K562 (cell line): ENCODE measurements around the gene CHEK2. TPM values are rescaled to one million over a fixed set of nuclear protein-coding genes. Genes with fewer than 3 reads are reported as not detected.

Experiments
- ATAC-seq: fragments of 200-7000 bp; cut with Tn5 transposase; 3 replicates; pipeline ENCODE4 v1.9.1; 2020; ENCODE audit warnings: moderate library complexity
- BruUV-seq: library from RNA; stranded (reverse); fragments of 400-500 nt; replicated peaks from 2 replicates; lab custom pipeline; 2021; lab: Mats Ljungman, UMichigan
- CTCF ChIA-PET: fragments of 300-600 bp; formaldehyde crosslinking; extraction: SDS; loops from one replicate; lab custom pipeline; 2021; ENCODE audit warnings: low intra/inter-chr PET ratio; lab: Yijun Ruan, JAX
- POLR2A ChIA-PET: fragments of 300-600, 350-650 bp; sonication (Branson Sonifier 250); formaldehyde crosslinking; extraction: SDS; loops from one replicate; lab custom pipeline; 2021; ENCODE audit warnings: antibody characterized with exemption, inconsistent platforms; lab: Yijun Ruan, JAX
- DNase-seq, 4 experiments: peaks; one replicate each; pipeline versions ENCODE4 v3.0.0 to v3.0.0-alpha.2; 2011 to 2018; ENCODE audit warnings: low spot score in 3 of 4, mixed read lengths in 3 of 4; ENCODE audit errors: extremely low read depth in 1 of 4
- FAIRE-seq: peaks from 2 replicates; lab custom pipeline; 2011; peaks lifted over from hg19 to GRCh38; lab: Jason Lieb, UNC
- H2AFZ ChIP-seq: 2 replicates; pipeline ENCODE4 v1.6.0; 2011; ENCODE audit warnings: low read depth, low read length, control low read depth, inconsistent platforms
- H3K27ac ChIP-seq: fragments of 200-600 bp; 3 replicates; pipeline ENCODE4 v1.8.0; 2011; ENCODE audit warnings: low read depth, mild to moderate bottlenecking, control low read depth, inconsistent platforms, low read length, moderate library complexity, mixed read lengths; ENCODE audit errors: extremely low read depth
- H3K27me3 ChIP-seq, 2 experiments: fragments of 300-600 bp in 1 of 2; 2 replicates in 1 of 2; 3 replicates in 1 of 2; pipeline versions ENCODE4 v1.6.0 to v1.8.0; 2011; ENCODE audit warnings: inconsistent platforms in 2 of 2, low read length in 2 of 2, mild to moderate bottlenecking in 1 of 2, mixed read lengths in 1 of 2, moderate library complexity in 1 of 2; ENCODE audit not compliant: control insufficient read depth in 2 of 2, insufficient read depth in 2 of 2
- H3K36me3 ChIP-seq: fragments of 300-600 bp; 3 replicates; pipeline ENCODE4 v1.8.0; 2011; ENCODE audit warnings: mild to moderate bottlenecking, low read length, inconsistent platforms; ENCODE audit not compliant: control insufficient read depth, insufficient read depth
- H3K4me1 ChIP-seq, 2 experiments: fragments of 200-600 bp in 1 of 2; replicated peaks in 1 of 2; 2 replicates in 1 of 2; 3 replicates in 1 of 2; pipeline versions ENCODE4 v1.5.1 to v1.8.0; 2011; ENCODE audit warnings: inconsistent platforms in 2 of 2, low read length in 2 of 2, mild to moderate bottlenecking in 1 of 2, mixed read lengths in 1 of 2, moderate library complexity in 1 of 2; ENCODE audit not compliant: control insufficient read depth in 2 of 2, insufficient read depth in 2 of 2
- H3K4me2 ChIP-seq: 2 replicates; pipeline ENCODE4 v1.6.1; 2011; ENCODE audit warnings: low read length, control low read depth, inconsistent platforms, mixed read lengths; ENCODE audit not compliant: insufficient read depth
- H3K4me3 ChIP-seq: fragments of 200-600 bp; sonication (generic), shearing (Covaris generic); 2 replicates; pipeline ENCODE4 v1.5.1; 2016; ENCODE audit warnings: control low read depth, inconsistent platforms
- H3K79me2 ChIP-seq: fragments of 200-600 bp; 3 replicates; pipeline ENCODE4 v1.8.0; 2011; ENCODE audit warnings: low read length, inconsistent platforms; ENCODE audit not compliant: control insufficient read depth, insufficient read depth
- H3K9ac ChIP-seq, 2 experiments: 2 replicates each; pipeline versions ENCODE4 v1.6.0 to v1.6.1; 2011; ENCODE audit warnings: low read depth in 2 of 2, low read length in 2 of 2, control low read depth in 1 of 2, inconsistent platforms in 1 of 2, mild to moderate bottlenecking in 1 of 2, mixed read lengths in 1 of 2; ENCODE audit not compliant: insufficient read depth in 1 of 2
- H3K9me1 ChIP-seq: one replicate; pipeline ENCODE4 v1.6.0; 2011; ENCODE audit warnings: inconsistent platforms, mild to moderate bottlenecking, low read length, moderate library complexity; ENCODE audit not compliant: control insufficient read depth, insufficient read depth
- H3K9me3 ChIP-seq: replicated peaks from 2 replicates; pipeline ENCODE4 v1.5.1; 2011; ENCODE audit warnings: low read depth, low read length, inconsistent platforms; ENCODE audit not compliant: control insufficient read depth, insufficient read depth
- H4K20me1 ChIP-seq: replicated peaks from 2 replicates; pipeline ENCODE4 v1.6.1; 2011; ENCODE audit warnings: low read length, inconsistent platforms, mixed read lengths; ENCODE audit not compliant: control insufficient read depth, insufficient read depth
- ADNP ChIP-seq: fragments of 200-800 bp; sonication (Bioruptor generic); IDR thresholded peaks from 2 replicates; pipeline ENCODE4 v1.6.1; 2016; ENCODE audit warnings: missing genetic modification characterization, missing compliant biosample characterization
- ARHGAP35 ChIP-seq: fragments of 450-650 bp; IDR thresholded peaks from 2 replicates; pipeline ENCODE4 v1.6.1; 2018; ENCODE audit not compliant: partially characterized antibody
- FOXA3 ChIP-seq, 2 experiments: fragments of 450-650 bp in 1 of 2; sonication (generic) in 1 of 2; formaldehyde crosslinking; IDR thresholded peaks in 1 of 2; conservative IDR thresholded peaks in 1 of 2; 2 replicates each; pipeline versions ENCODE4 v1.4.0 to v1.8.0; 2020 to 2022; ENCODE audit warnings: mild to moderate bottlenecking in 2 of 2, missing genetic modification reagents in 1 of 2
- GATAD2A ChIP-seq: fragments of 450-650 bp; IDR thresholded peaks from 2 replicates; pipeline ENCODE4 v1.6.1; 2017
- HLTF ChIP-seq: fragments of 450-650 bp; IDR thresholded peaks from 2 replicates; pipeline ENCODE4 v1.6.1; 2016
- HMG20B ChIP-seq: fragments of 250-450 bp; sonication (Bioruptor Pico); IDR thresholded peaks from 2 replicates; pipeline ENCODE4 v1.5.0; 2021; ENCODE audit warnings: mild to moderate bottlenecking
- NCOA6 ChIP-seq: fragments of 450-650 bp; IDR thresholded peaks from 2 replicates; pipeline ENCODE4 v1.6.1; 2017; ENCODE audit warnings: mild to moderate bottlenecking
- NFE2L1 ChIP-seq: fragments of 450-650 bp; IDR thresholded peaks from 2 replicates; pipeline ENCODE4 v1.6.1; 2016; ENCODE audit warnings: missing genetic modification characterization, low read depth, mild to moderate bottlenecking, missing compliant biosample characterization, moderate library complexity, borderline replicate concordance
- SIN3A ChIP-seq, 2 experiments: fragments of 150-350 bp in 1 of 2; IDR thresholded peaks; 2 replicates each; pipeline ENCODE4 v1.6.1; 2011 to 2016; ENCODE audit warnings: borderline replicate concordance in 2 of 2, low read depth in 2 of 2, low read length in 2 of 2, mild to moderate bottlenecking in 2 of 2, moderate library complexity in 2 of 2; ENCODE audit not compliant: control insufficient read depth in 1 of 2
- TOE1 ChIP-seq, 2 experiments: fragments of 450-650 bp in 1 of 2; sonication (generic) in 1 of 2; formaldehyde crosslinking in 1 of 2; IDR thresholded peaks; 2 replicates each; pipeline versions ENCODE4 v1.7.1 to v1.8.0; 2016 to 2022; ENCODE audit warnings: borderline replicate concordance in 2 of 2, mild to moderate bottlenecking in 2 of 2, antibody characterized with exemption in 1 of 2, inconsistent platforms in 1 of 2, low read depth in 1 of 2, missing genetic modification reagents in 1 of 2, moderate library complexity in 1 of 2
- ZC3H4 ChIP-seq: sonication (generic); formaldehyde crosslinking; IDR thresholded peaks from 2 replicates; pipeline ENCODE4 v1.9.0; 2021; ENCODE audit warnings: missing genetic modification reagents, borderline replicate concordance
- WGBS: fragments of 100-300 bp; shearing (Covaris generic); methylation state at CpG from one replicate; pipeline ENCODE4 v1.1.6; 2016; ENCODE audit warnings: low coverage, mixed read lengths; ENCODE audit not compliant: insufficient coverage; ENCODE audit errors: missing lambda C conversion rate; 5-methylcytosine and 5-hydroxymethylcytosine counted together
- in situ Hi-C: fragments of 300-500 bp; cut with MboI; formaldehyde crosslinking; loops from 4 replicates; pipeline ENCODE4 v1.15.0; 2018; ENCODE audit warnings: inconsistent platforms, mixed read lengths
- intact Hi-C: fragments of 100-400 bp; cut with micrococcal nuclease; formaldehyde crosslinking; loops from 2 replicates; pipeline ENCODE4 v1.14.2; 2022
- polyA plus RNA-seq, 8 experiments: library from polyadenylated mRNA; depleted of rRNA in 4 of 8; stranded (reverse) in 5 of 8; unstranded in 3 of 8; fragments of >200 nt; fragmentation: Nextera tagmentation in 2 of 8; fragmentation: Illumina TruSeq in 1 of 8; extraction: Ambion mirVana in 2 of 8; extraction: Trizol in 1 of 8; gene quantifications; 2 replicates each; pipeline versions ENCODE4 v1.2.1 to v1.2.3, GENCODE V29; 2011 to 2014; ENCODE audit warnings: inconsistent platforms in 1 of 8, missing spikeins in 1 of 8
- total RNA-seq, 7 experiments: library from RNA; depleted of rRNA in 6 of 7; stranded (reverse); fragments of >200 nt in 6 of 7; fragmentation: Illumina TruSeq in 2 of 7; extraction: Trizol in 2 of 7; gene quantifications; 2 replicates each; pipeline versions ENCODE4 v1.2.1 to v1.2.3, GENCODE V29; 2011 to 2021; ENCODE audit warnings: low replicate concordance in 1 of 7
- TF ChIP-seq, protein P1 (sequence below): fragments of 450-650 bp; IDR thresholded peaks from 2 replicates; pipeline ENCODE4 v1.6.1; 2016
- TF ChIP-seq, protein P2 (sequence below): fragments of 450-650 bp; formaldehyde crosslinking; IDR thresholded peaks from 2 replicates; pipeline ENCODE4 v1.4.0; 2020; ENCODE audit warnings: mild to moderate bottlenecking, moderate library complexity
- TF ChIP-seq, protein P3 (sequence below): sonication (generic); IDR thresholded peaks from 2 replicates; pipeline ENCODE4 v1.6.1; 2016
- TF ChIP-seq, protein P4 (sequence below): sonication (generic); formaldehyde crosslinking; IDR thresholded peaks from 2 replicates; pipeline ENCODE4 v1.8.0; 2022; ENCODE audit warnings: mild to moderate bottlenecking, missing genetic modification reagents
- TF ChIP-seq, protein P5 (sequence below), 2 experiments: fragments of 450-650 bp in 1 of 2; sonication (generic) in 1 of 2; formaldehyde crosslinking; conservative IDR thresholded peaks; 2 replicates each; pipeline versions ENCODE4 v1.4.0 to v1.8.1; 2020 to 2022; ENCODE audit warnings: mild to moderate bottlenecking in 1 of 2, missing genetic modification reagents in 1 of 2

CHEK2 gene
- total and polyA plus RNA-seq, 9 of the 15 experiments (the other 6 are each of a cell fraction or from before 2014, with no cell fraction given): 28.7 to 102 (median 58.0) TPM

DNA sequence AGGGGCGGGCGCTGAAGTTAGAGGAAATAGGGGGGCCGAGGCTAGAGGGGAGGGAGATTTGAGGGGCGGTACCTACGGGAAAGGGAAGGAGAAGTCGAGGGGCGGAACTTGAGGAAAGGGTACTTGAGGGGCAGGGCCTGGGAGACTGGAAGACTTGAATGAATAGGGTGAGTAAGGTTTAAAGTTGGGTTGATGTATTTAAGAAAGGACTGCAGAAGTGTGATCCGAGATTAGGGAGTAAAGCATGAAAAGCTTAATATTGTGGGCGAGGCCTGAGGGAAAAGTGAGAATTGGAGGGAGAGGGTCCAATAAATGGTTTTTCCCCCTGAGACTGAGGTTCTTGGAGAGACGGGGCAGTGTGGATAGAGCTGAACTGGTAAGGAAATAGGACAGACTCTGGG lies 942 bp upstream of the CHEK2 start:
- in situ Hi-C loops: no loop called here
- peak overlapping the region; percentile 92 for H3K4me3 ChIP-seq
- intact Hi-C loops: no loop called here
- H3K9me3 ChIP-seq: no peaks in the 10 kb centered on the region
- H3K4me2 ChIP-seq: peak overlapping the region; percentile 93
- DNase-seq (peak in 1 of 4 experiments; percentile 53), ATAC-seq (no peak), FAIRE-seq (no peak)
- H3K27ac ChIP-seq: peak overlapping the region; percentile 74
- CTCF ChIA-PET: interaction anchor here (0.5 kb wide), 1 partner anchor 654 kb away, joined by 4 read pairs; no protein-coding TSS in a partner anchor
- no TSS peak for BruUV-seq
- peak overlapping the region; percentile 97 for H2AFZ ChIP-seq
- peaks cover 40% of the 10 kb centered on the region for H3K36me3 ChIP-seq
- H3K9me1 ChIP-seq: no peaks in the 10 kb centered on the region
- peak overlapping the region; percentile 76 to 93; a peak in 3 of 4 replicates for H3K9ac ChIP-seq
- no peaks in the 10 kb centered on the region for H3K27me3 ChIP-seq
- POLR2A ChIA-PET: no interaction called here
- no peaks in the 10 kb centered on the region for H4K20me1 ChIP-seq
- WGBS: 2% methylated on average over 5 of the region's 10 CpGs
- H3K79me2 ChIP-seq: peaks cover 57% of the 10 kb centered on the region
- H3K4me1 ChIP-seq: peaks cover 4 to 10% of the 10 kb centered on the region in 2 experiments; a peak in 3 of 5 replicates
- TF ChIP-seq, protein P1, sequence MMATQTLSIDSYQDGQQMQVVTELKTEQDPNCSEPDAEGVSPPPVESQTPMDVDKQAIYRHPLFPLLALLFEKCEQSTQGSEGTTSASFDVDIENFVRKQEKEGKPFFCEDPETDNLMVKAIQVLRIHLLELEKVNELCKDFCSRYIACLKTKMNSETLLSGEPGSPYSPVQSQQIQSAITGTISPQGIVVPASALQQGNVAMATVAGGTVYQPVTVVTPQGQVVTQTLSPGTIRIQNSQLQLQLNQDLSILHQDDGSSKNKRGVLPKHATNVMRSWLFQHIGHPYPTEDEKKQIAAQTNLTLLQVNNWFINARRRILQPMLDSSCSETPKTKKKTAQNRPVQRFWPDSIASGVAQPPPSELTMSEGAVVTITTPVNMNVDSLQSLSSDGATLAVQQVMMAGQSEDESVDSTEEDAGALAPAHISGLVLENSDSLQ: peak; percentile 43; the same call in 1 of the 2 replicates
- TF ChIP-seq, protein P2, sequence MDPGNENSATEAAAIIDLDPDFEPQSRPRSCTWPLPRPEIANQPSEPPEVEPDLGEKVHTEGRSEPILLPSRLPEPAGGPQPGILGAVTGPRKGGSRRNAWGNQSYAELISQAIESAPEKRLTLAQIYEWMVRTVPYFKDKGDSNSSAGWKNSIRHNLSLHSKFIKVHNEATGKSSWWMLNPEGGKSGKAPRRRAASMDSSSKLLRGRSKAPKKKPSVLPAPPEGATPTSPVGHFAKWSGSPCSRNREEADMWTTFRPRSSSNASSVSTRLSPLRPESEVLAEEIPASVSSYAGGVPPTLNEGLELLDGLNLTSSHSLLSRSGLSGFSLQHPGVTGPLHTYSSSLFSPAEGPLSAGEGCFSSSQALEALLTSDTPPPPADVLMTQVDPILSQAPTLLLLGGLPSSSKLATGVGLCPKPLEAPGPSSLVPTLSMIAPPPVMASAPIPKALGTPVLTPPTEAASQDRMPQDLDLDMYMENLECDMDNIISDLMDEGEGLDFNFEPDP (CRISPR knock-in tag): no peak
- TF ChIP-seq SIN3A (IDR thresholded peaks at IDR 0.05; ENCODE audit: borderline replicate concordance in 2 of 2, control insufficient read depth in 1 of 2, low read depth in 2 of 2, low read length in 2 of 2) (no peak), ARHGAP35 (no peak), FOXA3 (CRISPR knock-in tag; conservative IDR thresholded peaks at IDR 0.05 in 1 of 2, IDR thresholded peaks at IDR 0.05 in 1 of 2) (no peak), TOE1 (IDR thresholded peaks at IDR 0.05; ENCODE audit: borderline replicate concordance) (peak; percentile 10; the same call in 1 of the 2 replicates), TOE1 (CRISPR knock-in tag; IDR thresholded peaks at IDR 0.05; ENCODE audit: borderline replicate concordance, low read depth) (no peak), GATAD2A (no peak), HMG20B (no peak), NFE2L1 (tag) (no peak), NCOA6 (no peak), ADNP (tag) (no peak), HLTF (no peak), ZC3H4 (CRISPR knock-in tag) (no peak)
- TF ChIP-seq, protein P3, sequence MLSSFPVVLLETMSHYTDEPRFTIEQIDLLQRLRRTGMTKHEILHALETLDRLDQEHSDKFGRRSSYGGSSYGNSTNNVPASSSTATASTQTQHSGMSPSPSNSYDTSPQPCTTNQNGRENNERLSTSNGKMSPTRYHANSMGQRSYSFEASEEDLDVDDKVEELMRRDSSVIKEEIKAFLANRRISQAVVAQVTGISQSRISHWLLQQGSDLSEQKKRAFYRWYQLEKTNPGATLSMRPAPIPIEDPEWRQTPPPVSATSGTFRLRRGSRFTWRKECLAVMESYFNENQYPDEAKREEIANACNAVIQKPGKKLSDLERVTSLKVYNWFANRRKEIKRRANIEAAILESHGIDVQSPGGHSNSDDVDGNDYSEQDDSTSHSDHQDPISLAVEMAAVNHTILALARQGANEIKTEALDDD: no peak
- TF ChIP-seq, protein P4, sequence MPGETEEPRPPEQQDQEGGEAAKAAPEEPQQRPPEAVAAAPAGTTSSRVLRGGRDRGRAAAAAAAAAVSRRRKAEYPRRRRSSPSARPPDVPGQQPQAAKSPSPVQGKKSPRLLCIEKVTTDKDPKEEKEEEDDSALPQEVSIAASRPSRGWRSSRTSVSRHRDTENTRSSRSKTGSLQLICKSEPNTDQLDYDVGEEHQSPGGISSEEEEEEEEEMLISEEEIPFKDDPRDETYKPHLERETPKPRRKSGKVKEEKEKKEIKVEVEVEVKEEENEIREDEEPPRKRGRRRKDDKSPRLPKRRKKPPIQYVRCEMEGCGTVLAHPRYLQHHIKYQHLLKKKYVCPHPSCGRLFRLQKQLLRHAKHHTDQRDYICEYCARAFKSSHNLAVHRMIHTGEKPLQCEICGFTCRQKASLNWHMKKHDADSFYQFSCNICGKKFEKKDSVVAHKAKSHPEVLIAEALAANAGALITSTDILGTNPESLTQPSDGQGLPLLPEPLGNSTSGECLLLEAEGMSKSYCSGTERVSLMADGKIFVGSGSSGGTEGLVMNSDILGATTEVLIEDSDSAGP (CRISPR knock-in tag): no peak
- TF ChIP-seq, protein P5, sequence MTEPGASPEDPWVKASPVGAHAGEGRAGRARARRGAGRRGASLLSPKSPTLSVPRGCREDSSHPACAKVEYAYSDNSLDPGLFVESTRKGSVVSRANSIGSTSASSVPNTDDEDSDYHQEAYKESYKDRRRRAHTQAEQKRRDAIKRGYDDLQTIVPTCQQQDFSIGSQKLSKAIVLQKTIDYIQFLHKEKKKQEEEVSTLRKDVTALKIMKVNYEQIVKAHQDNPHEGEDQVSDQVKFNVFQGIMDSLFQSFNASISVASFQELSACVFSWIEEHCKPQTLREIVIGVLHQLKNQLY (CRISPR knock-in tag; conservative IDR thresholded peaks at IDR 0.05): no peak
